Psoas muscle (tissue), 8 donors: ENCODE measurements around the gene PDLIM1. TPM values are rescaled to one million over a fixed set of nuclear protein-coding genes. Genes with fewer than 3 reads are reported as not detected.

Experiments used
- ATAC-seq, 4 donors: fragments of 200-7000 bp; cut with Tn5 transposase; one replicate each; pipeline ENCODE4 v1.9.1; 2020; ENCODE audit warnings: moderate library complexity in 3 of 4, mild to moderate bottlenecking in 2 of 4
- DNase-seq, 2 donors: peaks; one replicate each; pipeline ENCODE4 v3.0.0-alpha.2; 2020
- H3K27ac ChIP-seq: fragments of 200-600 bp; one replicate; pipeline ENCODE4 v1.8.0; 2022
- H3K27me3 ChIP-seq, 3 donors: fragments of 200-600 bp in 1 of 3; one replicate each; pipeline versions ENCODE4 v1.6.1 to v1.8.0; 2013 to 2022; ENCODE audit warnings: low read length in 2 of 3, mild to moderate bottlenecking in 2 of 3, moderate library complexity in 1 of 3; ENCODE audit not compliant: insufficient read depth in 3 of 3
- H3K36me3 ChIP-seq, 2 donors: fragments of 200-600 bp in 1 of 2; one replicate each; pipeline versions ENCODE4 v1.6.1 to v1.8.0; 2013 to 2022; ENCODE audit warnings: low read depth in 1 of 2, mild to moderate bottlenecking in 1 of 2, moderate library complexity in 1 of 2; ENCODE audit not compliant: insufficient read depth in 1 of 2
- H3K4me1 ChIP-seq: fragments of 200-600 bp; one replicate; pipeline ENCODE4 v1.8.0; 2022
- H3K4me3 ChIP-seq: fragments of 200-600 bp; one replicate; pipeline ENCODE4 v1.8.0; 2022; ENCODE audit warnings: mild to moderate bottlenecking
- H3K9me3 ChIP-seq: fragments of 200-600 bp; one replicate; pipeline ENCODE4 v1.8.0; 2022
- CTCF ChIP-seq: fragments of 200-600 bp; IDR thresholded peaks from one replicate; pipeline ENCODE4 v1.8.0; 2022; ENCODE audit warnings: antibody characterized with exemption
- WGBS, 3 donors: extraction: QIAGEN DNeasy Blood & Tissue Kit; methylation state at CpG; one replicate each; pipeline versions ENCODE4 v1.1.6 to v1.1.7; 2013; 5-methylcytosine and 5-hydroxymethylcytosine counted together
- intact Hi-C, 2 donors: fragments of 100-400 bp; cut with DNase I; formaldehyde crosslinking; loops; one replicate each; pipeline versions ENCODE4 v1.11.0 to v1.14.2; 2022
- polyA plus RNA-seq, 3 donors: library from polyadenylated mRNA; stranded (reverse); fragments of 200-250 nt; gene quantifications; one replicate each; pipeline ENCODE4 v1.2.3, GENCODE V29; 2013
- total RNA-seq, 4 donors: library from RNA; stranded (reverse); fragmentation: NEBNext Ultra II Directional in 2 of 4; extraction: Animal tissue kit (Norgen Biotek cat#: 25700) in 2 of 4; gene quantifications; one replicate each; pipeline versions ENCODE4 v1.2.1 to v1.2.4, GENCODE V29; 2021 to 2023
- donor health status: healthy with polysubstance abuse.
- donor health status: DM: no; HTN: no; CAD: no; lungs with moderate emphysema.
- donor health status: Bipolar disorder and iron deficiency.
- donor health status: healthy.
- donor health status: DM: yes; HTN: yes; CAD: no.
- donor health status: DM: no; HTN: no; CAD: no.
- donor health status: DM: no; HTN: no; CAD: no.
- donor health status: DM: yes; HTN: yes; CAD: no.

PDLIM1 gene
- total and polyA plus RNA-seq, 7 donors = 97.3 to 504 (median 325) TPM

DNA sequence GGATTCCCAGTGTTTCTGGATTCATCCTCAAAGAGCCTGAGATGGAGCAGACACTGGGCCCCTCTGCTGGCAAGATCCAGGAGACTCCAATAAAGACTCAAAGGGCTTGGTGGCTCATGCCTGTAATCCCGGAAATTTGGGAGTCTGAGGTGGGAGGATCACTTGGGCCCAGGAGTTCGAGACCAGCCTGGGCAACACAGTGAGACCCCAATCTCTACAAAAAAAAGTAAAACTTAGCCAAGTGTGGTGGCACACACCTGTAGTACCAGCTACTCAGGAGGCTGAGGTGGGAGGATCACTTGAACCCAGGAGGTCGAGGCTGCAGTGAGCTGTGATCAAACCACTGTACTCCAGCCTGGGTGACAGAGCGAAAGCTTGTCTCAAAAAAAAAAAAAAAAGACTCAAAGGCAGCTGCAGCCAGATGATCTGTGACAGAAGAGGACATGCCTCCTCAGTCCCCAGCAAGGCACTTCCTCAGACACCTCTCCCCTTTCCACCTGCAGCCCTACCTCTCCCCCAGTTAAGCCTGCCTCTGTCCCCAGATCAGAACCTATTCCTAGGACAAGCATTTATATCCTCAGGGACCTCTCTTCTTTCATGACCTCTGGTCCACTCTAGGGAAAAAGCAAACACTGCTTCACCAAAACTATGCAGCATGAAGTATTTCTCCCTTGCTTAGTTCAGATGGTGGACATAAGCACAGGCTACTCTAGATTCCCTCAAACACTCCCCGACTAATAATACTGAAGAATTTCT lies 27.9 kb downstream of the PDLIM1 start:
- intact Hi-C loops = no loop called here
- Histone ChIP-seq H3K27me3 (no peaks in the 10 kb centered on the region), H3K4me1 (peaks cover 20% of the 10 kb centered on the region), H3K27ac (no peak overlapping the region), H3K36me3 (peaks cover 0 to 71% of the 10 kb centered on the region in 2 donors), H3K4me3 (no peak overlapping the region), H3K9me3 (no peaks in the 10 kb centered on the region)
- peak in 1 of 4 donors; percentile 13 for ATAC-seq
- WGBS, 3 donors = 60 to 75% (median 61%) methylated on average over 5 of the region's 5 CpGs
- no peak for DNase-seq
- no peak for TF ChIP-seq CTCF

- Histone ChIP-seq H3K36me3 (peaks cover 0 to 73% of the 10 kb centered on the region in 2 donors), H3K27me3 (no peaks in the 10 kb centered on the region), H3K9me3 (no peaks in the 10 kb centered on the region), H3K4me3 (no peak overlapping the region), H3K27ac (peak overlapping the region; percentile 60), H3K4me1 (peaks cover 16% of the 10 kb centered on the region)
- 82 to 87% (median 83%) methylated on average over 3 of the region's 3 CpGs for WGBS, 3 donors
- no peak for TF ChIP-seq CTCF
- no peak for DNase-seq
- peak; percentile 45 to 77 (median 76) for ATAC-seq
- intact Hi-C loops = no loop called here
Measured at GRCh38 chr10:95261926-95262325, 28.9 kb downstream of the PDLIM1 start.

- Histone ChIP-seq H3K9me3 (peaks cover 5% of the 10 kb centered on the region), H3K36me3 (peaks cover 0 to 70% of the 10 kb centered on the region in 2 donors), H3K27ac (peak overlapping the region; percentile 60), H3K4me1 (peaks cover 16% of the 10 kb centered on the region), H3K27me3 (no peaks in the 10 kb centered on the region), H3K4me3 (no peak overlapping the region)
- DNase-seq (no peak), ATAC-seq (peak in 1 of 4 donors; percentile 13)
- intact Hi-C loops = no loop called here
- no peak for TF ChIP-seq CTCF
- 51 to 61% (median 52%) methylated on average over 4 of the region's 4 CpGs for WGBS, 3 donors
Measured at GRCh38 chr10:95260909-95261552, 29.8 kb downstream of the PDLIM1 start.

GRCh38 chr10:95260397-95260881 lies 30.4 kb downstream of the PDLIM1 start:
- intact Hi-C loops = no loop called here
- H3K4me1 ChIP-seq = peaks cover 16% of the 10 kb centered on the region
- WGBS, 3 donors = 40 to 58% (median 50%) methylated on average over 3 of the region's 3 CpGs

More at GRCh38 chr10:95260397-95260881, 30.4 kb downstream of the PDLIM1 start:
- Histone ChIP-seq H3K36me3 (peaks cover 0 to 71% of the 10 kb centered on the region in 2 donors), H3K9me3 (peaks cover 5% of the 10 kb centered on the region), H3K27me3 (no peaks in the 10 kb centered on the region), H3K4me3 (no peak overlapping the region), H3K27ac (peak overlapping the region; percentile 60)
- DNase-seq = no peak
- no peak for TF ChIP-seq CTCF
- peak; percentile 44 to 59 (median 54) for ATAC-seq
